Measurements from ENCODE around the gene MACROH2A1. TPM values are rescaled to one million over a fixed set of nuclear protein-coding genes. Genes with fewer than 3 reads are reported as not detected.

Gene MACROH2A1
- total RNA-seq, 4 donors from 2014 or later, result 164 to 268 (median 170) TPM

- TF ChIP-seq CTCF (IDR thresholded peaks at IDR 0.05), result no peak
- TF ChIP-seq EP300 (IDR thresholded peaks at IDR 0.05), result no peak
- no peak for TF ChIP-seq POLR2A (IDR thresholded peaks at IDR 0.05)
- H3K36me3 ChIP-seq, result no peaks in the 10 kb centered on the region
- no peak overlapping the region for H3K27ac ChIP-seq
- peaks cover 0 to 3% of the 10 kb centered on the region in 2 donors for H3K27me3 ChIP-seq
- 83 to 95% methylated on average over 1 to 2 of the region's 2 CpGs for WGBS, 2 donors
- no peaks in the 10 kb centered on the region for H3K9me3 ChIP-seq
- no peaks in the 10 kb centered on the region for H3K4me1 ChIP-seq
- DNase-seq (ENCODE audit: low spot score in 2 of 2), result no peak
- no peak overlapping the region for H3K4me3 ChIP-seq
Measured at GRCh38 chr5:135313946-135314345, 85.1 kb downstream of the MACROH2A1 start.

- Histone ChIP-seq H3K27ac (no peak overlapping the region), H3K4me3 (no peak overlapping the region), H3K9me3 (no peaks in the 10 kb centered on the region), H3K4me1 (no peaks in the 10 kb centered on the region), H3K36me3 (no peaks in the 10 kb centered on the region), H3K27me3 (peaks cover 0 to 6% of the 10 kb centered on the region in 2 donors)
- DNase-seq (ENCODE audit: low spot score in 2 of 2), result no peak
- WGBS, 2 donors, result 83 to 87% methylated on average over 4 of the region's 4 CpGs
- TF ChIP-seq EP300 (IDR thresholded peaks at IDR 0.05) (no peak), CTCF (IDR thresholded peaks at IDR 0.05) (no peak), POLR2A (IDR thresholded peaks at IDR 0.05) (no peak)
Measured at GRCh38 chr5:135313405-135313804, 85.6 kb downstream of the MACROH2A1 start.

- H3K27ac ChIP-seq, result no peak overlapping the region
- no peak for DNase-seq (ENCODE audit: low spot score in 2 of 2)
- no peaks in the 10 kb centered on the region for H3K4me1 ChIP-seq
- no peaks in the 10 kb centered on the region for H3K9me3 ChIP-seq
- H3K36me3 ChIP-seq, result no peaks in the 10 kb centered on the region
- H3K4me3 ChIP-seq, result no peak overlapping the region
- no peak for TF ChIP-seq EP300 (IDR thresholded peaks at IDR 0.05)
- TF ChIP-seq CTCF (IDR thresholded peaks at IDR 0.05), result no peak
- TF ChIP-seq POLR2A (IDR thresholded peaks at IDR 0.05), result no peak
- peaks cover 0 to 6% of the 10 kb centered on the region in 2 donors for H3K27me3 ChIP-seq
- 93 to 99% methylated on average over 10 of the region's 10 CpGs for WGBS, 2 donors
Measured at GRCh38 chr5:135312255-135312935, 86.6 kb downstream of the MACROH2A1 start.

GRCh38 chr5:135310328-135310989 lies 88.6 kb downstream of the MACROH2A1 start:
- WGBS, 2 donors, result 63 to 65% methylated on average over 5 of the region's 5 CpGs
- no peaks in the 10 kb centered on the region for H3K9me3 ChIP-seq
- H3K4me1 ChIP-seq, result no peaks in the 10 kb centered on the region
- TF ChIP-seq POLR2A (IDR thresholded peaks at IDR 0.05) (no peak), CTCF (IDR thresholded peaks at IDR 0.05) (no peak), EP300 (IDR thresholded peaks at IDR 0.05) (no peak)
- no peak overlapping the region for H3K4me3 ChIP-seq
- H3K36me3 ChIP-seq, result no peaks in the 10 kb centered on the region
- no peak overlapping the region for H3K27ac ChIP-seq
- H3K27me3 ChIP-seq, result peaks cover 0 to 6% of the 10 kb centered on the region in 2 donors
- DNase-seq (ENCODE audit: low spot score in 2 of 2), result no peak
